Gastrocnemius medialis (tissue), 4 donors: ENCODE data around the gene ITPA. TPM values are rescaled to one million over a fixed set of nuclear protein-coding genes. Genes with fewer than 3 reads are reported as not detected.

Experiments used
- ATAC-seq, 2 donors: fragments of 150-250 bp; one replicate each; pipeline ENCODE4 v1.9.1; 2016
- DNase-seq, 2 donors: peaks; one replicate each; pipeline ENCODE4 v3.0.0-alpha.2; 2019
- H3K27ac ChIP-seq, 4 donors: fragments of 200-600 bp; sonication (generic); 1 replicate in 1 of 4; 2 replicates in 3 of 4; pipeline ENCODE4 v1.5.1; 2016 to 2018; ENCODE audit warnings: mild to moderate bottlenecking in 2 of 4, moderate library complexity in 1 of 4
- H3K27me3 ChIP-seq, 3 donors: fragments of 200-600 bp; sonication (generic) in 2 of 3; 1 replicate in 1 of 3; 2 replicates in 2 of 3; pipeline versions ENCODE4 v1.5.1 to v1.6.0; 2016 to 2019; ENCODE audit warnings: mild to moderate bottlenecking in 1 of 3, moderate library complexity in 1 of 3
- H3K36me3 ChIP-seq, 2 donors: fragments of 200-600 bp; sonication (generic) in 1 of 2; one replicate each; pipeline ENCODE4 v1.5.1; 2017 to 2018
- H3K4me1 ChIP-seq, 2 donors: fragments of 200-600 bp; sonication (generic) in 1 of 2; one replicate each; pipeline ENCODE4 v1.5.1; 2016 to 2017; ENCODE audit warnings: mild to moderate bottlenecking in 2 of 2
- H3K4me3 ChIP-seq, 4 donors: fragments of 200-600 bp; sonication (generic) in 3 of 4; 1 replicate in 1 of 4; 2 replicates in 3 of 4; pipeline ENCODE4 v1.5.1; 2016 to 2019; ENCODE audit warnings: mild to moderate bottlenecking in 2 of 4
- H3K9me3 ChIP-seq, 3 donors: fragments of 200-600 bp; sonication (generic) in 2 of 3; 1 replicate in 1 of 3; 2 replicates in 2 of 3; pipeline ENCODE4 v1.5.1; 2016 to 2019
- CTCF ChIP-seq, 5 experiments: fragments of 450-650 bp in 3 of 5; fragments of 200-600 bp in 2 of 5; sonication (generic) in 2 of 5; IDR thresholded peaks in 4 of 5; conservative IDR thresholded peaks in 1 of 5; 1 replicate in 4 of 5; 2 replicates in 1 of 5; pipeline ENCODE4 v1.5.1; 2016 to 2019; ENCODE audit warnings: antibody characterized with exemption in 5 of 5, mild to moderate bottlenecking in 3 of 5, moderate library complexity in 3 of 5
- POLR2A ChIP-seq, 2 donors: fragments of 450-650 bp; IDR thresholded peaks; one replicate each; pipeline ENCODE4 v1.6.1; 2017; ENCODE audit warnings: antibody characterized with exemption in 2 of 2, mild to moderate bottlenecking in 2 of 2, moderate library complexity in 2 of 2
- in situ Hi-C, 4 donors: fragments of 200-750 bp; cut with MboI; loops; one replicate each; pipeline versions ENCODE4 v1.15.0 to v1.8.0; 2017; ENCODE audit warnings: low sequenced_read_pairs in 4 of 4
- intact Hi-C: fragments of 100-400 bp; cut with DNase I; formaldehyde crosslinking; loops from one replicate; pipeline ENCODE4 v1.15.1; 2023; ENCODE audit warnings: low total_unique reads
- total RNA-seq, 4 donors: library from RNA; depleted of rRNA; stranded (reverse); fragments of >200 nt; gene quantifications; one replicate each; pipeline versions ENCODE4 v1.1.0 to v1.2.3, GENCODE V29; 2016

The ITPA gene
- total RNA-seq, 4 donors from 2014 or later, result 27.2 to 59.5 (median 34.0) TPM

- Histone ChIP-seq H3K4me3 (no peak overlapping the region), H3K9me3 (no peaks in the 10 kb centered on the region), H3K27ac (peak overlapping the region in 3 of 4 donors; percentile 70 to 86 (median 78)), H3K36me3 (no peaks in the 10 kb centered on the region), H3K4me1 (peaks cover 27% of the 10 kb centered on the region in 2 donors), H3K27me3 (no peaks in the 10 kb centered on the region)
- TF ChIP-seq POLR2A (IDR thresholded peaks at IDR 0.05) (no peak), CTCF (IDR thresholded peaks at IDR 0.05 in 4 of 5, conservative IDR thresholded peaks at IDR 0.05 in 1 of 5) (no peak)
- DNase-seq, result no peak
- intact Hi-C loops (loop anchor here (5.0 kb wide), 2 partner anchors 53 to 102 kb away; no protein-coding TSS in a partner anchor), in situ Hi-C loops (no loop called here)
- ATAC-seq, result no peak
Measured at GRCh38 chr20:3223994-3224680, 14.8 kb downstream of the ITPA start.

GRCh38 chr20:3224681-3225421, 15.6 kb downstream of the ITPA start:
- Histone ChIP-seq H3K27ac (peak overlapping the region in 1 of 4 donors; percentile 70), H3K9me3 (no peaks in the 10 kb centered on the region), H3K36me3 (no peaks in the 10 kb centered on the region), H3K4me3 (no peak overlapping the region), H3K27me3 (no peaks in the 10 kb centered on the region), H3K4me1 (peaks cover 27% of the 10 kb centered on the region in 2 donors)
- intact Hi-C loops (loop anchor here (5.0 kb wide), 2 partner anchors 52 to 103 kb away; no protein-coding TSS in a partner anchor), in situ Hi-C loops (no loop called here)
- ATAC-seq, result no peak
- TF ChIP-seq CTCF (IDR thresholded peaks at IDR 0.05 in 4 of 5, conservative IDR thresholded peaks at IDR 0.05 in 1 of 5), result no peak
- no peak for TF ChIP-seq POLR2A (IDR thresholded peaks at IDR 0.05)
- no peak for DNase-seq

GRCh38 chr20:3226093-3226492, 16.8 kb downstream of the ITPA start:
- Histone ChIP-seq H3K36me3 (no peaks in the 10 kb centered on the region), H3K9me3 (no peaks in the 10 kb centered on the region), H3K27ac (no peak overlapping the region), H3K4me1 (peaks cover 27% of the 10 kb centered on the region in 2 donors), H3K4me3 (no peak overlapping the region), H3K27me3 (no peaks in the 10 kb centered on the region)
- no peak for ATAC-seq
- in situ Hi-C loops, result no loop called here
- no peak for DNase-seq
- TF ChIP-seq CTCF (IDR thresholded peaks at IDR 0.05 in 4 of 5, conservative IDR thresholded peaks at IDR 0.05 in 1 of 5), result no peak
- no peak for TF ChIP-seq POLR2A (IDR thresholded peaks at IDR 0.05)
- intact Hi-C loops, result no loop called here

- DNase-seq (no peak), ATAC-seq (no peak)
- Histone ChIP-seq H3K4me3 (no peak overlapping the region), H3K4me1 (peaks cover 19 to 22% of the 10 kb centered on the region in 2 donors), H3K27ac (no peak overlapping the region), H3K36me3 (no peaks in the 10 kb centered on the region), H3K9me3 (no peaks in the 10 kb centered on the region), H3K27me3 (no peaks in the 10 kb centered on the region)
- no peak for TF ChIP-seq POLR2A (IDR thresholded peaks at IDR 0.05)
- TF ChIP-seq CTCF (IDR thresholded peaks at IDR 0.05 in 4 of 5, conservative IDR thresholded peaks at IDR 0.05 in 1 of 5), result no peak
- intact Hi-C loops, result no loop called here
- in situ Hi-C loops, result no loop called here
Measured at GRCh38 chr20:3226864-3227263, 17.6 kb downstream of the ITPA start.
